Aorta (tissue), 5 donors: Measurements from ENCODE around the gene SLC2A6. TPM values are rescaled to one million over a fixed set of nuclear protein-coding genes. Genes with fewer than 3 reads are reported as not detected.

ENCODE experiments used
- ATAC-seq: fragments of 200-7000 bp; cut with Tn5 transposase; one replicate; pipeline ENCODE4 v1.9.1; 2022; ENCODE audit warnings: moderate library complexity; ENCODE audit not compliant: low FRiP score
- DNase-seq, 2 donors: peaks; one replicate each; pipeline ENCODE4 v3.0.0-alpha.2; 2020
- H3K27ac ChIP-seq, 2 donors: one replicate each; pipeline ENCODE4 v1.5.1; 2013; ENCODE audit warnings: low read length in 2 of 2, mild to moderate bottlenecking in 2 of 2, moderate library complexity in 2 of 2, control low read depth in 1 of 2, inconsistent platforms in 1 of 2, low read depth in 1 of 2
- H3K27me3 ChIP-seq, 2 donors: one replicate each; pipeline ENCODE4 v1.6.1; 2013; ENCODE audit warnings: control low read depth in 1 of 2, low read length in 1 of 2, mild to moderate bottlenecking in 1 of 2, moderate library complexity in 1 of 2; ENCODE audit not compliant: insufficient read depth in 2 of 2, control insufficient read depth in 1 of 2
- H3K36me3 ChIP-seq, 2 donors: one replicate each; pipeline ENCODE4 v1.6.1; 2013; ENCODE audit warnings: control low read depth in 1 of 2, low read length in 1 of 2, mild to moderate bottlenecking in 1 of 2; ENCODE audit not compliant: insufficient read depth in 2 of 2, control insufficient read depth in 1 of 2
- H3K4me1 ChIP-seq, 2 donors: one replicate each; pipeline ENCODE4 v1.6.1; 2013; ENCODE audit warnings: low read length in 2 of 2, control low read depth in 1 of 2, mild to moderate bottlenecking in 1 of 2, moderate library complexity in 1 of 2; ENCODE audit not compliant: insufficient read depth in 2 of 2, control insufficient read depth in 1 of 2
- H3K4me3 ChIP-seq, 2 donors: one replicate each; pipeline ENCODE4 v1.5.1; 2013; ENCODE audit warnings: low read length in 2 of 2, control low read depth in 1 of 2, mild to moderate bottlenecking in 1 of 2
- H3K9me3 ChIP-seq: one replicate; pipeline ENCODE4 v1.6.1; 2013; ENCODE audit warnings: mild to moderate bottlenecking, low read length; ENCODE audit not compliant: control insufficient read depth
- WGBS, 2 donors: extraction: QIAGEN DNeasy Blood & Tissue Kit; methylation state at CpG; one replicate each; pipeline ENCODE4 v1.1.7; 2013; 5-methylcytosine and 5-hydroxymethylcytosine counted together
- intact Hi-C, 2 donors: fragments of 100-400 bp; cut with DNase I; formaldehyde crosslinking; loops; one replicate each; pipeline versions ENCODE4 v1.14.2 to v1.15.0; 2022
- polyA plus RNA-seq, 2 donors: library from polyadenylated mRNA; stranded (reverse); fragments of 200-250 nt; gene quantifications; one replicate each; pipeline ENCODE4 v1.2.3, GENCODE V29; 2013
- total RNA-seq, 2 donors: library from RNA; stranded (reverse); fragmentation: NEBNext Ultra II Directional; extraction: Animal tissue kit (Norgen Biotek cat#: 25700); gene quantifications; one replicate each; pipeline ENCODE4 v1.2.1, GENCODE V29; 2021
- donor health status: healthy with polysubstance abuse.
- donor health status: Bipolar disorder and iron deficiency.
- donor health status: DM: no; HTN: no; CAD: no.
- donor health status: DM: no; HTN: no; CAD: no.
- donor health status: DM: yes; HTN: yes; CAD: no.

Gene SLC2A6
- total and polyA plus RNA-seq, 4 donors, result 1.5 to 5.8 (median 2.9) TPM

GRCh38 chr9:133485531-133486260 lies 6.8 kb upstream of the SLC2A6 start:
- ATAC-seq, result peak; percentile 31
- H3K27ac ChIP-seq, result no peak overlapping the region
- WGBS, 2 donors, result 65 to 69% methylated on average over 25 of the region's 25 CpGs
- no peak overlapping the region for H3K4me3 ChIP-seq
- peak in 1 of 2 donors; percentile 65 for DNase-seq
- no peaks in the 10 kb centered on the region for H3K27me3 ChIP-seq
- no peaks in the 10 kb centered on the region for H3K36me3 ChIP-seq
- intact Hi-C loops, result loop anchor here (1.0 to 5.0 kb wide), 4 partner anchors 78 to 303 kb away; no protein-coding TSS in a partner anchor
- no peaks in the 10 kb centered on the region for H3K4me1 ChIP-seq
- no peaks in the 10 kb centered on the region for H3K9me3 ChIP-seq

DNA sequence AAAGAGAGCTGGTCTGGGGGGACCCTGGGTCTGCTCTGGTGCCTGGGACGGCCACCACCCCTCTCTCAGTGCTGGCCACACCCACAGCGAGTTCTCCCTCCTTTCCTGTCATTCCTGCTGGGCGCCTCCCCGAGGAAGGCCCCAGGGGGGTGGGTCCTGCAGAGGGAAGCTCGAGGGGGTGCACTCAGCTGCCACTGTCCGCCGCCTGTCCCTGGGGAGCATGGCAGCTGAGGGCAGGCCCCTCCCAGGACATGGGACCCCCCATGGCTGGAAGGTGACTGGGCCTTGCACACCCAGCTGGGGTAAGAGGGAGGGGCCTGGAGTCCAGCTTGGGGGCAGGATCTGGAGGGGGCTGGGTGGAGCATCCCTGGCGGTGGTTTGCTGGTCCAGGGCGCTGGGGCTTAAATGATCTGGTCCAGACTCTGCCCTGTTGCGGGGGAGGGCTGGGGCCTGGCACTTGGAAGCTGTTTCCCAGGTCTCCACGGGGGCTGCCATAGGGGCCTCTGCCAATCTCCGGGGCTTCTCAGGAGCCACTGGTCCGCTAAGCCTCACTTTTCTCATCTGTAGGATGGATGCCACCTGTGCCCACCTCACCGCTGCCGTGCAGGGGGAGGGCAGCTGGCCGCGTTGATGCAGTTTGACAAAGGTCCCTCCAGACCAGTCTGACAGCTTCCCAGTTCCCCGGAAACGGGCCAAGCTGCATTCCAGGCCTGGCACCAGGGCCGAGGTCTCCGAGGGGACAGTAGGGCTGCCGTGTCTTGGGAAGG lies 6.0 kb upstream of the SLC2A6 start:
- 52 to 60% methylated on average over 22 of the region's 22 CpGs for WGBS, 2 donors
- H3K4me1 ChIP-seq, result no peaks in the 10 kb centered on the region
- H3K4me3 ChIP-seq, result no peak overlapping the region
- no peaks in the 10 kb centered on the region for H3K36me3 ChIP-seq
- no peaks in the 10 kb centered on the region for H3K9me3 ChIP-seq
- intact Hi-C loops, result loop anchor here in 1 of 2 donors (5.0 kb wide), 1 partner anchor 303 kb away; no protein-coding TSS in a partner anchor
- peak; percentile 37 to 73 for DNase-seq
- ATAC-seq, result no peak
- H3K27me3 ChIP-seq, result no peaks in the 10 kb centered on the region
- H3K27ac ChIP-seq, result no peak overlapping the region

DNA sequence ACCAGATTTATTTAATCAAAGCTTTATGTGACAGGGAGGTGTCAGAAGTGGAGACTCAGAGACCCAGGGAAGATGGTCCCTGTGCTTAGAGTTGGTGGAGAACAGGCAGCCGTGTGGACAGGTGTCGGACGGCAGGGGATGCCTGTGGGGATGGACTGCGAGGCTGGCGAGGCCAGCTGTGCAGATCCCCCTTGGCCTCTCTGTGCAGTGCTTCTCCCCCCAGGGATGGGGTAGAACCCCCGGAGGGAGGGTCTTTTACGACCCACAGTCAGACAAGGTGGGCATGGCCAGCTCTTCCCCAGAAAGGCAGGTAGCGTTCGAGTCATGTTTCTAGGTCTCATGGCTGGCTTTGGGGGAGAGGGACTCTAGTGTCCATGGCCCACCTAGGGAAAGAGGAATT lies 4.7 kb upstream of the SLC2A6 start:
- DNase-seq, result peak; percentile 10 to 55
- WGBS, 2 donors, result 80 to 82% methylated on average over 9 of the region's 9 CpGs

DNA sequence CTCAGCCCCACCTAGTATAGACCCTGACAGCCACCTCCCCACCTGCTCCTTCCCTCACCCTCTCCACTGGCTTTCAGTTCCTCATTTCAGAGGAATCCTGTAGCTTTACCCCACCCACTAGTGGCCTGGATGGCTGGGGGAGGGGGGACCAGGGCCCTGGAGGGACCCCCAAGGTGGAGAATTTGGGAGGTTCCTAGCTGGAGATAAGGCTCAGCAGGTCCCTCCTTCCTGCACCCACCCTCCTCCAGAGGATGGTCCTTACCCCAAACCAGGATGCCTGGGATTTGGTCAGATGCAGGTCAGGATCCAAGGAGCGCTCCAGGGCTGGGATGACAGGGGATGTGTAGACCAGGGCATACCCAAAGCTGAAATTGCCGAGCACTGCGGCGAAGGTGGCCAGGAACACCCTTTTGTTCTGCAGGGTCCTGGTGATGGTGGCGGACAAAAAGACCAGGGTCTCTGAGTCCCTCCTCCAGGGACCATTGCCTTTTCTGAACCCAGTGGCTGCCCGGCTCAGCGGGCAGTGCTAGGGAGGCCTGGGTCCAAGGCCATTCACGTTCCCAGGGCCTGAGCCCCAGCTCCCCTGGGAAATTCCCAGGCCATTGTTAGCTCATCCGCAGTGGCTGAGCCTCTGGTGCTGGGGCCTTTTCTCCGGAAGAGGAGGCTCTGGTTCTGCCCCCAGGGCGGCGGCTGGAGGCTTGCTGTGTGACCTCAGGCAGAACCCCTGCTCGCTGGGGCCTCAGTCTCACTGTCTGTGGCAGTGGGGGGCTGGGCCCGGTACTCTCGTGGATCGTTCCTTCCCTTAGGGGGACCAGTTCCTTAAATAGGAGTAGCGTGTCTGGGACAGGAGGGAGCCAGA lies 678 bp downstream of the SLC2A6 start:
- no peak overlapping the region for H3K4me3 ChIP-seq
- H3K9me3 ChIP-seq, result no peaks in the 10 kb centered on the region
- no peaks in the 10 kb centered on the region for H3K4me1 ChIP-seq
- DNase-seq, result no peak
- no peaks in the 10 kb centered on the region for H3K27me3 ChIP-seq
- intact Hi-C loops, result loop anchor here in 1 of 2 donors (5.0 kb wide), 1 partner anchor 61 kb away; the partner anchor contains the start of gene REXO4
- H3K27ac ChIP-seq, result no peak overlapping the region
- ATAC-seq, result peak; percentile 4
- no peaks in the 10 kb centered on the region for H3K36me3 ChIP-seq
- whole genome bisulfite sequencing, 2 donors, result 42 to 45% methylated on average over 16 to 17 of the region's 17 CpGs

More for the DNA sequence above, 4.7 kb upstream of the SLC2A6 start:
- ATAC-seq, result no peak
- intact Hi-C loops, result no loop called here
- H3K4me3 ChIP-seq, result no peak overlapping the region
- no peaks in the 10 kb centered on the region for H3K27me3 ChIP-seq
- no peaks in the 10 kb centered on the region for H3K4me1 ChIP-seq
- no peaks in the 10 kb centered on the region for H3K36me3 ChIP-seq
- H3K9me3 ChIP-seq, result no peaks in the 10 kb centered on the region
- no peak overlapping the region for H3K27ac ChIP-seq

GRCh38 chr9:133477461-133477860 lies 1.4 kb downstream of the SLC2A6 start:
- WGBS, 2 donors, result 90 to 94% methylated on average over 4 of the region's 4 CpGs
- H3K4me1 ChIP-seq, result no peaks in the 10 kb centered on the region
- no peak overlapping the region for H3K4me3 ChIP-seq
- no peaks in the 10 kb centered on the region for H3K27me3 ChIP-seq
- intact Hi-C loops, result loop anchor here in 1 of 2 donors (5.0 kb wide), 1 partner anchor 60 kb away; the partner anchor contains the start of gene REXO4
- no peaks in the 10 kb centered on the region for H3K36me3 ChIP-seq
- DNase-seq, result no peak
- ATAC-seq, result no peak
- no peaks in the 10 kb centered on the region for H3K9me3 ChIP-seq
- H3K27ac ChIP-seq, result no peak overlapping the region

DNA sequence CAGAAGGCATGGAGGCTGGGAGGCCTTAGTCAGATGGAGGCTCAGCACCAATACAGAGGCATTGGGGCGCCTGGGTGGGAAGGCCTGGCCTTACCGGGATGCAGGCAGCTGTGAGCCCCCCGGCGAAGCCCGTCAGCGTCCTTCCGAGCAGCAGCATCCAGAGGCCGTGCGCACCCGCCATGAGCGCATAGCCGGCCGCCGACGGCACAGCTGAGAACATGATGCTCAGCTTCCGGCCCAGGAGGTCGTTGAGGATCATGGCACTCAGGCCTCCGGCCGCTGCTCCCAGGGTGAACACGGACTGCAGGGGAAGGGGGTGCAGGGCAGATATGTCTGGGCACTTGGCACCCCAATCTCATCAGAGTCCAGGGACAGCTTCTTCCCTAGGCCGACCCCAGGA lies 2.0 kb downstream of the SLC2A6 start:
- ATAC-seq, result no peak
- no peak for DNase-seq
- no peaks in the 10 kb centered on the region for H3K36me3 ChIP-seq
- no peaks in the 10 kb centered on the region for H3K9me3 ChIP-seq
- no peaks in the 10 kb centered on the region for H3K27me3 ChIP-seq
- WGBS, 2 donors, result 93 to 96% methylated on average over 20 to 21 of the region's 21 CpGs
- no peak overlapping the region for H3K4me3 ChIP-seq
- H3K4me1 ChIP-seq, result no peaks in the 10 kb centered on the region
- H3K27ac ChIP-seq, result no peak overlapping the region
- intact Hi-C loops, result loop anchor here in 1 of 2 donors (5.0 kb wide), 1 partner anchor 60 kb away; the partner anchor contains the start of gene REXO4

DNA sequence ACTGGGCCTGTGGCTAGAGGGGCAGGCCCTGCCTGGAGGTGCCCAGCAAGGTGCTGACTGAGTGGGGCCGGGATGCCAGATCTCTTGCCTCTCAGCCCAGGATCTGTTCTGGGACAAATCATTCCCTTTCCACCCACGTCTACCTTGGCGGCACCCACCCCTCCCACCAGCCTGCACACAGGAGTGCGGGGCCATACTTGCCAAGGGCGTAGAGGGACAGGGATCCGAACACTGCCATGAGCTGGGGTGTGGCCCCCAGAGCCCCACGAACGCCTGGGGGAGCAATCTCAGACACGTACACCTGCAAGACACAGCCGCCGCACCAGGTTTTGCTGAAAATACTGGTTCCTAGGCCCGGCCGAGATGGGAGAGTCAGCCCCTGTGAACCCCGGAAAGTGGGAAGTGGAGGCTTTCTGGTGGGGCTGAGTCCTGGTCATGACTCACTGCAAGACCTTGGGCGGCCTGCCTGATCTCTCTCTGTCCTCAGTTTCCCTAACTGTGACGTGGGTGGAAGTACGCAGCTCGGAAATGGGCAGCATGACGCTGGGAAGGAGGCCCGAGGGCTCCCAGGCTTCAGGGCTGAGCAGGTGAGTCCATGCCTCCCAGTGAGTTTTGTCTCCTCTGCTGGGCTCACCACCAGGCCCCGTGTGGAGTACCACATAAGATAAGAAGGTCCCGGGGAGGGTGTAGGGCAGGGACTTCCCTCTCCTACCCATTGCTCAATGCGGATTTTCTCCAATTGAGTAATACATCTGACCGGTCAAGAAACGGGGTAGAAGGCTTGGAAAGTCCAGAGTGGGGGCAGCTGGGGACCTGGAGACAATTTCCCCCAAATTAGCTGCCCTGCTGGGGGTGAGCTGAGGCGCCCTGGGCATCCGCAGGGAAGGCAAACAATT lies 2.6 kb downstream of the SLC2A6 start:
- intact Hi-C loops, result loop anchor here in 1 of 2 donors (5.0 kb wide), 1 partner anchor 59 kb away; the partner anchor contains the start of gene REXO4
- H3K27me3 ChIP-seq, result no peaks in the 10 kb centered on the region
- H3K27ac ChIP-seq, result no peak overlapping the region
- no peak overlapping the region for H3K4me3 ChIP-seq
- H3K9me3 ChIP-seq, result no peaks in the 10 kb centered on the region
- DNase-seq, result no peak
- ATAC-seq, result no peak
- H3K36me3 ChIP-seq, result no peaks in the 10 kb centered on the region
- H3K4me1 ChIP-seq, result no peaks in the 10 kb centered on the region
- 90 to 91% methylated on average over 27 of the region's 27 CpGs for WGBS, 2 donors
